Glomerular endothelial cell (primary cell): ENCODE results near the gene ALX1. TPM values are rescaled to one million over a fixed set of nuclear protein-coding genes. Genes with fewer than 3 reads are reported as not detected.

Experiments
- DNase-seq: peaks from one replicate; pipeline ENCODE4 v3.0.0-alpha.2; 2011; ENCODE audit warnings: low read depth, low spot score; ENCODE audit errors: extremely low read depth
- total RNA-seq: library from RNA; depleted of rRNA; stranded (reverse); fragments of >200 nt; gene quantifications from 2 replicates; pipeline ENCODE4 v1.2.3, GENCODE V29; 2015

ALX1 gene
- 0.64 TPM in 1 of 2 replicates, not detected in the other for total RNA-seq

GRCh38 chr12:85280165-85280983 lies at the start of gene ALX1:
TSS of gene ALX1 (plus strand) at chr12:85280220. CDS start at chr12:85280262, 42 bp downstream.
- DNase-seq: no peak

- DNase-seq: no peak
Observed at GRCh38 chr12:85237327-85237726, 42.7 kb upstream of the ALX1 start.

GRCh38 chr12:85244561-85244960 lies 35.5 kb upstream of the ALX1 start:
- DNase-seq: no peak

- no peak for DNase-seq
Observed at GRCh38 chr12:85253853-85254252, 26.2 kb upstream of the ALX1 start.

- no peak for DNase-seq
Observed at GRCh38 chr12:85257671-85258070, 22.3 kb upstream of the ALX1 start.

GRCh38 chr12:85260447-85260846 lies 19.6 kb upstream of the ALX1 start:
- DNase-seq: no peak

GRCh38 chr12:85260896-85261295 lies 19.1 kb upstream of the ALX1 start:
- no peak for DNase-seq

GRCh38 chr12:85266356-85266755 lies 13.7 kb upstream of the ALX1 start:
- DNase-seq: no peak

GRCh38 chr12:85273381-85274314 lies 6.4 kb upstream of the ALX1 start:
- no peak for DNase-seq

GRCh38 chr12:85274315-85274651 lies 5.7 kb upstream of the ALX1 start:
- no peak for DNase-seq

GRCh38 chr12:85275374-85275773 lies 4.6 kb upstream of the ALX1 start:
- DNase-seq: no peak

- DNase-seq: no peak
Observed at GRCh38 chr12:85277191-85277590, 2.8 kb upstream of the ALX1 start.

GRCh38 chr12:85277900-85278597 lies 2.0 kb upstream of the ALX1 start:
- no peak for DNase-seq

GRCh38 chr12:85278598-85279448 lies 1.2 kb upstream of the ALX1 start:
- no peak for DNase-seq

GRCh38 chr12:85279449-85280164 lies 413 bp upstream of the ALX1 start:
- no peak for DNase-seq

- DNase-seq: no peak
Observed at GRCh38 chr12:85280984-85281630, 1.1 kb downstream of the ALX1 start.

- DNase-seq: no peak
Observed at GRCh38 chr12:85281636-85282312, 1.8 kb downstream of the ALX1 start.

GRCh38 chr12:85283560-85283959 lies 3.5 kb downstream of the ALX1 start:
- no peak for DNase-seq

GRCh38 chr12:85296362-85296761 lies 16.3 kb downstream of the ALX1 start:
- DNase-seq: no peak
